Mesenchymal stem cell (in vitro differentiated cells and primary cell): ENCODE data around the gene KPNA6.

Source experiments
- DNase-seq: peaks from one replicate; pipeline ENCODE4 v3.0.0-alpha.2; 2013
- H2AFZ ChIP-seq: one replicate; pipeline ENCODE4 v1.6.1; 2013; ENCODE audit warnings: low read depth, mild to moderate bottlenecking, control low read depth, inconsistent platforms, low read length, moderate library complexity
- H2AK5ac ChIP-seq: 2 replicates; pipeline ENCODE4 v1.6.1; 2013; ENCODE audit warnings: low read length, moderate library complexity, mild to moderate bottlenecking, inconsistent platforms; ENCODE audit not compliant: severe bottlenecking
- H2BK120ac ChIP-seq: one replicate; pipeline ENCODE4 v1.6.1; 2013; ENCODE audit warnings: low read depth, mild to moderate bottlenecking, inconsistent platforms, low read length, moderate library complexity
- H2BK12ac ChIP-seq, 2 experiments: one replicate each; pipeline ENCODE4 v1.6.1; 2013; ENCODE audit warnings: inconsistent platforms in 2 of 2, low read length in 2 of 2, mild to moderate bottlenecking in 2 of 2, moderate library complexity in 2 of 2, control low read depth in 1 of 2
- H2BK15ac ChIP-seq: one replicate; pipeline ENCODE4 v1.6.1; 2013; ENCODE audit warnings: mild to moderate bottlenecking, low read depth, inconsistent platforms; ENCODE audit not compliant: poor library complexity, severe bottlenecking
- H2BK5ac ChIP-seq: 2 replicates; pipeline ENCODE4 v1.6.1; 2013; ENCODE audit warnings: low read depth, mild to moderate bottlenecking, low read length, control low read depth, inconsistent platforms; ENCODE audit not compliant: poor library complexity, severe bottlenecking
- H3K14ac ChIP-seq, 2 experiments: one replicate each; pipeline ENCODE4 v1.6.1; 2013; ENCODE audit warnings: inconsistent platforms in 2 of 2, low read length in 2 of 2, control low read depth in 1 of 2, mild to moderate bottlenecking in 1 of 2, moderate library complexity in 1 of 2
- H3K18ac ChIP-seq, 2 experiments: one replicate each; pipeline ENCODE4 v1.6.1; 2013; ENCODE audit warnings: inconsistent platforms in 2 of 2, low read length in 2 of 2, control low read depth in 1 of 2, low read depth in 1 of 2, mild to moderate bottlenecking in 1 of 2
- H3K23ac ChIP-seq, 2 experiments: one replicate each; pipeline ENCODE4 v1.6.1; 2013; ENCODE audit warnings: inconsistent platforms in 2 of 2, low read length in 2 of 2, mild to moderate bottlenecking in 2 of 2, moderate library complexity in 2 of 2, control low read depth in 1 of 2
- H3K27ac ChIP-seq: 2 replicates; pipeline ENCODE4 v1.5.1; 2013; ENCODE audit warnings: mild to moderate bottlenecking, moderate library complexity, low read length, control low read depth, inconsistent platforms; ENCODE audit not compliant: poor library complexity, severe bottlenecking
- H3K27me3 ChIP-seq, 2 experiments: 2 replicates each; pipeline versions ENCODE4 v1.6.1 to v1.7.0; 2013; ENCODE audit warnings: low read length in 2 of 2, mild to moderate bottlenecking in 2 of 2, moderate library complexity in 2 of 2, control low read depth in 1 of 2, inconsistent platforms in 1 of 2; ENCODE audit not compliant: control insufficient read depth in 1 of 2, insufficient read depth in 1 of 2
- H3K36me3 ChIP-seq, 2 experiments: 2 replicates each; pipeline versions ENCODE4 v1.6.1 to v1.7.0; 2013; ENCODE audit warnings: low read length in 2 of 2, control low read depth in 1 of 2, inconsistent platforms in 1 of 2, low read depth in 1 of 2, mild to moderate bottlenecking in 1 of 2; ENCODE audit not compliant: insufficient read depth in 2 of 2, control insufficient read depth in 1 of 2
- H3K4ac ChIP-seq, 2 experiments: one replicate each; pipeline ENCODE4 v1.6.1; 2013; ENCODE audit warnings: inconsistent platforms in 2 of 2, low read length in 2 of 2, mild to moderate bottlenecking in 2 of 2, moderate library complexity in 2 of 2, control low read depth in 1 of 2, low read depth in 1 of 2
- H3K4me1 ChIP-seq: 2 replicates; pipeline ENCODE4 v1.6.1; 2013; ENCODE audit warnings: low read depth, low read length, control low read depth; ENCODE audit not compliant: control insufficient read depth, insufficient read depth
- H3K4me2 ChIP-seq: 2 replicates; pipeline ENCODE4 v1.6.1; 2013; ENCODE audit warnings: low read length, mild to moderate bottlenecking, inconsistent platforms; ENCODE audit not compliant: poor library complexity, severe bottlenecking
- H3K4me3 ChIP-seq, 2 experiments: 2 replicates each; pipeline versions ENCODE4 v1.5.1 to v1.7.0; 2013; ENCODE audit warnings: low read length in 2 of 2, mild to moderate bottlenecking in 2 of 2, control low read depth in 1 of 2, low read depth in 1 of 2; ENCODE audit not compliant: insufficient read depth in 1 of 2
- H3K79me1 ChIP-seq: replicated peaks from 2 replicates; pipeline ENCODE4 v1.6.1; 2013; ENCODE audit warnings: mild to moderate bottlenecking, control low read depth, low read length, inconsistent platforms; ENCODE audit not compliant: poor library complexity, severe bottlenecking
- H3K9ac ChIP-seq: 2 replicates; pipeline ENCODE4 v1.7.0; 2013; ENCODE audit warnings: mild to moderate bottlenecking, low read length, moderate library complexity
- H3K9me3 ChIP-seq: 2 replicates; pipeline ENCODE4 v1.7.0; 2013; ENCODE audit warnings: mild to moderate bottlenecking, low read length; ENCODE audit not compliant: control insufficient read depth
- H4K8ac ChIP-seq: one replicate; pipeline ENCODE4 v1.6.1; 2013; ENCODE audit warnings: inconsistent platforms, mild to moderate bottlenecking, low read length, moderate library complexity
- H4K91ac ChIP-seq: one replicate; pipeline ENCODE4 v1.6.1; 2013; ENCODE audit warnings: mild to moderate bottlenecking, low read length, inconsistent platforms
- WGBS: methylation state at CpG from one replicate; pipeline ENCODE4 v1.1.7; 2013; ENCODE audit warnings: mixed read lengths; 5-methylcytosine and 5-hydroxymethylcytosine counted together

Gene KPNA6

DNA sequence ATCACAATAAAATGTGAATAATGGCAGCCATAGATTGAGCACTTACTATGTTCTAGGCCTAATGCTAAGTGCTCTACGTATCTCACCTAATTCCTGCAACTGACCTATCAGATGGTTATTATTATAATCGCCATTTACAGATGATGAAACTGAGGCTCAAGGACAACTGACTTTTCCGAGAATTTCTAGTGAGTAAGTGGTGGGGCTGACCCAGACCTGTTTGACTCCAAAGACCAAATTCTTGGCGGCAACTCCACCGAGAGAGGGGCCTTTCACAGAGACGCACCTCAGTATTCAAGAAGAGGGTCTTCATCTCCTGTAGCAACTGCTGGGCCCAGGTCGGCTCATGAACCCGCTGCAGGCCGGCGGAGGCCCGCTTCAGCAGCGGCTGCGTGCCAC, 113.7 kb downstream of the KPNA6 start:
- H3K9ac ChIP-seq: peak overlapping the region; percentile 100
- H3K27ac ChIP-seq: peak overlapping the region; percentile 43
- peak overlapping the region; percentile 57 for H3K4me2 ChIP-seq
- H3K14ac ChIP-seq: peak overlapping the region in 1 of 2 experiments; percentile 80
- H2BK12ac ChIP-seq: no peak overlapping the region
- H3K23ac ChIP-seq: no peak overlapping the region
- H3K4ac ChIP-seq: peak overlapping the region in 1 of 2 experiments; percentile 42
- peak overlapping the region; percentile 57 for H4K8ac ChIP-seq
- H3K18ac ChIP-seq: peak overlapping the region in 1 of 2 experiments; percentile 44
- H2AK5ac ChIP-seq: no peak overlapping the region
- H2BK5ac ChIP-seq: no peak overlapping the region
- H3K4me1 ChIP-seq: peaks cover 19% of the 10 kb centered on the region
- peak; percentile 25 for DNase-seq
- no peak overlapping the region for H2BK120ac ChIP-seq
- peak overlapping the region; percentile 78 to 92 for H3K4me3 ChIP-seq
- H3K79me1 ChIP-seq: peaks cover 34% of the 10 kb centered on the region
- no peaks in the 10 kb centered on the region for H3K9me3 ChIP-seq
- no peak overlapping the region for H2AFZ ChIP-seq
- H3K27me3 ChIP-seq: no peaks in the 10 kb centered on the region
- no peak overlapping the region for H4K91ac ChIP-seq
- 10% methylated on average over 13 of the region's 13 CpGs for WGBS
- no peak overlapping the region for H2BK15ac ChIP-seq
- H3K36me3 ChIP-seq: peaks cover 37 to 55% of the 10 kb centered on the region in 2 experiments

DNA sequence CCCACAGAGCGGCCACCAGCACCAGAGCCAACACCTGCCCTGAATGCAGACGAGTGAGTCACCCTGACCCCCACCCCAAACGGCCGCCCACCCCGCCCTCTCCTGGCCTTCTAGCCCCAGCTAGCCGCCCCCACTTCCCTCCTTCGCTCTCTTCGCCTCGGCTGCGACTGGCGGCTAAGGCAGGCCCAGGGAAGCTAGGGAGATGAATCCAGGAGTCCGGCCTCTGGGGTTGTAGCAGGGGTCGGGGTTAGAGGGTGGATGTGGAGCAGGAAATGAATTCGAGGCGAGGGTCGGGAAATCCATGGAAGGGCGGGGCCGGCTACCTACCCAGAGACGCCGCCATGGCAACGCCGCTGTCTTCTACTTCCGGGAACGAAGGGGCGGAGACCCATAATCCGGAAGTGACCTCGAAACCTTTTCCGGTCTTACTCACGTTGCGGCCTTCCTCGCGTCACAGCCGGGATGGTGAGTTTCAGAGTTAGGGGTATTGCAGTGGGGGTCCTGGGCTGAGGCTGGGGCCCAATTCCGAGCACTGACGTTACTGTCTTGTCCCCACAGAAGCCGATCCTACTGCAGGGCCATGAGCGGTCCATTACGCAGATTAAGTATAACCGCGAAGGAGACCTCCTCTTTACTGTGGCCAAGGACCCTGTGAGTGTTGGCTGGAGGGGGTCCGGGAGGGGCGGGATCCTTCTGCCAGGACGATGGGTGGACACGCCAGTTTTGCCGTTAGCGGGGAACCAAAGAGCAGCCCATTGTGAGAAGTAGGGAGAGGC, 114.3 kb downstream of the KPNA6 start, which contains the start of the genes EIF3I and TMEM234:
Gene EIF3I (plus strand): TSS at position 428 of the 776 bp plus-strand sequence. CDS start 35 bp downstream, at position 463.
Gene TMEM234 (minus strand): TSS at position 374 of the 776 bp plus-strand sequence. CDS start 31 bp downstream, at position 343.
- Histone ChIP-seq H3K18ac (peak within 1 kb of the TSS; percentile 23 to 91), H3K36me3 (peaks cover 36 to 52% of the 10 kb centered on the region in 2 experiments), H4K91ac (peak within 1 kb of the TSS; percentile 36), H3K23ac (peak within 1 kb of the TSS in 1 of 2 experiments; percentile 19), H3K4ac (peak within 1 kb of the TSS; percentile 19 to 74), H3K9me3 (no peaks in the 10 kb centered on the region), H3K4me3 (peak within 1 kb of the TSS; percentile 78 to 92), H3K14ac (peak within 1 kb of the TSS in 1 of 2 experiments; percentile 80), H2BK120ac (peak within 1 kb of the TSS; percentile 29), H2AK5ac (peak within 1 kb of the TSS; percentile 29), H3K27me3 (no peaks in the 10 kb centered on the region), H4K8ac (peak within 1 kb of the TSS; percentile 79), H2BK15ac (no peak within 1 kb of the TSS), H3K79me1 (peaks cover 30% of the 10 kb centered on the region), H2BK5ac (peak within 1 kb of the TSS; percentile 19), H3K4me1 (peaks cover 19% of the 10 kb centered on the region), H3K4me2 (peak within 1 kb of the TSS; percentile 57), H2BK12ac (no peak within 1 kb of the TSS), H3K27ac (peak within 1 kb of the TSS; percentile 43), H2AFZ (peak within 1 kb of the TSS; percentile 90), H3K9ac (peak within 1 kb of the TSS; percentile 100)
- WGBS: under 1% methylated on average over 41 of the region's 46 CpGs
- peak; percentile 96 for DNase-seq

DNA sequence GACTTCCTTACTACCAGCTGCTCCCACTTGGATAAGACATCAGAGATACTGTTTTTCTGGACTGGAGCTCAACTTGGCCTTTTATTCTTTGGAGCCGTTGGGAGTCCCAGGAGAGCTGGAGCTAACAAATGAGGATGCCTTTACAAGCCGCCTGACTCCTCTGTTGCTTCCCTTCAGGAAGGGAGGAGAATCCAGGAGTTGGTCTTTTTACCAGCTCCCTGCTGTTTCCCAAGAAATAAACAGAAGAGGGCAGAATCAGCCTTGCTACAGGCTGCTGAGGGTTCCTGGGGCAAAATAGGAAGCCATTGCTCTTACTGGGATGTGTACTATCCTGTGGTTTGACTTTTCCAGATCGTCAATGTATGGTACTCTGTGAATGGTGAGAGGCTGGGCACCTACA, 115.8 kb downstream of the KPNA6 start:
- H2AFZ ChIP-seq: no peak overlapping the region
- H3K79me1 ChIP-seq: peaks cover 39% of the 10 kb centered on the region
- H3K27ac ChIP-seq: no peak overlapping the region
- no peak overlapping the region for H2BK12ac ChIP-seq
- no peaks in the 10 kb centered on the region for H3K9me3 ChIP-seq
- no peak overlapping the region for H2AK5ac ChIP-seq
- H3K4me1 ChIP-seq: peaks cover 19% of the 10 kb centered on the region
- H2BK5ac ChIP-seq: no peak overlapping the region
- peak overlapping the region; percentile 100 for H3K9ac ChIP-seq
- no peak overlapping the region for H3K18ac ChIP-seq
- no peak overlapping the region for H3K4ac ChIP-seq
- no peaks in the 10 kb centered on the region for H3K27me3 ChIP-seq
- DNase-seq: peak; percentile 35
- H2BK120ac ChIP-seq: no peak overlapping the region
- peak overlapping the region in 1 of 2 experiments; percentile 92 for H3K4me3 ChIP-seq
- H3K4me2 ChIP-seq: no peak overlapping the region
- peaks cover 40 to 60% of the 10 kb centered on the region in 2 experiments for H3K36me3 ChIP-seq
- no peak overlapping the region for H4K91ac ChIP-seq
- 89% methylated on average over 3 of the region's 3 CpGs for WGBS
- no peak overlapping the region for H3K23ac ChIP-seq
- no peak overlapping the region for H4K8ac ChIP-seq
- no peak overlapping the region for H2BK15ac ChIP-seq
- H3K14ac ChIP-seq: no peak overlapping the region

DNA sequence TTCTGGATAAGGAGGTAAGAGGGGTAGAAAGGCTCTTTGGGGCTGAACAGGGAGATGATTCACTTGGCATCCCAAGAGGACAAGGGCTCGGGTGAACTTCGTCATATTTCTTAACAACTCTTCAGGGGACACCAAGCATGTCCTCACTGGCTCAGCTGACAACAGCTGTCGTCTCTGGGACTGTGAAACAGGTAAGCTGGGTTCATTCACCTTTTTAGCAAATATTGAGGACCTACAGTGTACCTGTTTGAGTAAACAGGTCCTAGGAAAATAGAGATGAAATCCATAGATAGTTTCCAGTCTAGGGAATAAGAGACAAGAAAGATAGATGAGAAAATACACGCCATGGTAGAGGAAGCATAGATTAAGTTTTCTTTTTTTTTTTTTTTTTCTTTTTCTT, 116.4 kb downstream of the KPNA6 start:
- Histone ChIP-seq H4K8ac (no peak overlapping the region), H3K4me1 (peaks cover 19% of the 10 kb centered on the region), H3K9me3 (no peaks in the 10 kb centered on the region), H3K36me3 (peaks cover 45 to 65% of the 10 kb centered on the region in 2 experiments), H3K79me1 (peaks cover 37% of the 10 kb centered on the region), H3K4ac (no peak overlapping the region), H3K14ac (no peak overlapping the region), H3K4me3 (peak overlapping the region in 1 of 2 experiments; percentile 92), H2AK5ac (no peak overlapping the region), H2AFZ (no peak overlapping the region), H3K27me3 (no peaks in the 10 kb centered on the region), H3K23ac (no peak overlapping the region), H3K27ac (no peak overlapping the region), H3K9ac (peak overlapping the region; percentile 100), H3K4me2 (no peak overlapping the region), H2BK120ac (no peak overlapping the region), H2BK12ac (no peak overlapping the region), H2BK15ac (no peak overlapping the region), H4K91ac (no peak overlapping the region), H2BK5ac (no peak overlapping the region), H3K18ac (no peak overlapping the region)
- DNase-seq: no peak
- 96% methylated on average over 3 of the region's 4 CpGs for WGBS
